ENCODE data around the gene APCDD1.

DNA sequence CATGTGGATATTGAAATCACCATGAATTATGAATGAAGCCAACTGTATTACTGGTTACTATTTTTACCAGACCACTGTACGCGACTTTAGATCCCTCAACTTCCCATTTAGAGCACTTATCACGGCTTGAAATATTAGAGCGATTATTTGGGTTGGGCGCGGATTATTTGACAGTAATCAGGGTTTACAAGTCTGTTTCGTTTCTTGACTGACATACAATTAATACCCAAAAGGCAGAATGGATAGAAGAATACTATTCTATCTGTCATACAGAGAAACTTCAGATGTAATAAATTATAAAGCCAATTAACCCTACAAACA is 70.9 kb downstream of the APCDD1 start:
- TF ChIP-seq GATA2 (IDR thresholded peaks at IDR 0.05; ENCODE audit: low read depth, low read length) (no peak), GATA3 (IDR thresholded peaks at IDR 0.05; ENCODE audit: low read depth, low read length) (no peak)

All from SH-SY5Y (cell line).